ENCODE measurements around the gene ZC3H14. TPM values are rescaled to one million over a fixed set of nuclear protein-coding genes. Genes with fewer than 3 reads are reported as not detected.

Gene ZC3H14
- total and polyA plus RNA-seq, 4 donors, result 16.0 to 55.1 (median 41.3) TPM

- no peaks in the 10 kb centered on the region for H3K27me3 ChIP-seq (ENCODE audit: control insufficient read depth in 1 of 2, insufficient read depth in 2 of 2, low read length in 1 of 2)
- 93 to 95% methylated on average over 3 of the region's 3 CpGs for WGBS, 2 donors
- no peaks in the 10 kb centered on the region for H3K9me3 ChIP-seq (ENCODE audit: control insufficient read depth, low read length)
- H3K27ac ChIP-seq (ENCODE audit: low read depth in 1 of 2, low read length in 2 of 2), result no peak overlapping the region
- DNase-seq, result no peak
- no peaks in the 10 kb centered on the region for H3K36me3 ChIP-seq (ENCODE audit: control insufficient read depth in 1 of 2, insufficient read depth in 2 of 2, low read length in 1 of 2)
- H3K4me1 ChIP-seq (ENCODE audit: control insufficient read depth in 1 of 2, insufficient read depth in 2 of 2, low read length in 2 of 2), result no peaks in the 10 kb centered on the region
- H3K4me3 ChIP-seq (ENCODE audit: low read length in 2 of 2), result no peak overlapping the region
- no peak for ATAC-seq (ENCODE audit: low FRiP score)
- intact Hi-C loops (cut with DNase I), result no loop called here
Measured at GRCh38 chr14:88625671-88626070, 62.8 kb downstream of the ZC3H14 start.

GRCh38 chr14:88628033-88628432 lies 65.2 kb downstream of the ZC3H14 start:
- ATAC-seq (ENCODE audit: low FRiP score), result no peak
- intact Hi-C loops (cut with DNase I), result no loop called here
- H3K27me3 ChIP-seq (ENCODE audit: control insufficient read depth in 1 of 2, insufficient read depth in 2 of 2, low read length in 1 of 2), result no peaks in the 10 kb centered on the region

GRCh38 chr14:88628462-88628861 lies 65.6 kb downstream of the ZC3H14 start:
- H3K9me3 ChIP-seq (ENCODE audit: control insufficient read depth, low read length), result no peaks in the 10 kb centered on the region
- H3K36me3 ChIP-seq (ENCODE audit: control insufficient read depth in 1 of 2, insufficient read depth in 2 of 2, low read length in 1 of 2), result no peaks in the 10 kb centered on the region
- H3K27ac ChIP-seq (ENCODE audit: low read depth in 1 of 2, low read length in 2 of 2), result no peak overlapping the region
- no peak for ATAC-seq (ENCODE audit: low FRiP score)
- DNase-seq, result no peak
- intact Hi-C loops (cut with DNase I), result no loop called here
- no peak overlapping the region for H3K4me3 ChIP-seq (ENCODE audit: low read length in 2 of 2)
- no peaks in the 10 kb centered on the region for H3K27me3 ChIP-seq (ENCODE audit: control insufficient read depth in 1 of 2, insufficient read depth in 2 of 2, low read length in 1 of 2)
- H3K4me1 ChIP-seq (ENCODE audit: control insufficient read depth in 1 of 2, insufficient read depth in 2 of 2, low read length in 2 of 2), result no peaks in the 10 kb centered on the region

More at GRCh38 chr14:88628033-88628432, 65.2 kb downstream of the ZC3H14 start:
- DNase-seq, result no peak
- Histone ChIP-seq H3K27ac (ENCODE audit: low read depth in 1 of 2, low read length in 2 of 2) (no peak overlapping the region), H3K36me3 (ENCODE audit: control insufficient read depth in 1 of 2, insufficient read depth in 2 of 2, low read length in 1 of 2) (no peaks in the 10 kb centered on the region), H3K9me3 (ENCODE audit: control insufficient read depth, low read length) (no peaks in the 10 kb centered on the region), H3K4me3 (ENCODE audit: low read length in 2 of 2) (no peak overlapping the region), H3K4me1 (ENCODE audit: control insufficient read depth in 1 of 2, insufficient read depth in 2 of 2, low read length in 2 of 2) (no peaks in the 10 kb centered on the region)

- H3K27me3 ChIP-seq (ENCODE audit: control insufficient read depth in 1 of 2, insufficient read depth in 2 of 2, low read length in 1 of 2), result no peaks in the 10 kb centered on the region
- ATAC-seq (ENCODE audit: low FRiP score), result no peak
- DNase-seq, result no peak
- intact Hi-C loops (cut with DNase I), result no loop called here
- WGBS, 2 donors, result 47 to 56% methylated on average over 6 of the region's 6 CpGs
- H3K9me3 ChIP-seq (ENCODE audit: control insufficient read depth, low read length), result no peaks in the 10 kb centered on the region
- no peaks in the 10 kb centered on the region for H3K4me1 ChIP-seq (ENCODE audit: control insufficient read depth in 1 of 2, insufficient read depth in 2 of 2, low read length in 2 of 2)
- no peaks in the 10 kb centered on the region for H3K36me3 ChIP-seq (ENCODE audit: control insufficient read depth in 1 of 2, insufficient read depth in 2 of 2, low read length in 1 of 2)
- H3K4me3 ChIP-seq (ENCODE audit: low read length in 2 of 2), result no peak overlapping the region
- H3K27ac ChIP-seq (ENCODE audit: low read depth in 1 of 2, low read length in 2 of 2), result no peak overlapping the region
Measured at GRCh38 chr14:88630565-88630964, 67.7 kb downstream of the ZC3H14 start.

GRCh38 chr14:88631091-88631490 lies 68.3 kb downstream of the ZC3H14 start:
- DNase-seq (no peak), ATAC-seq (ENCODE audit: low FRiP score) (no peak)
- Histone ChIP-seq H3K4me1 (ENCODE audit: control insufficient read depth in 1 of 2, insufficient read depth in 2 of 2, low read length in 2 of 2) (no peaks in the 10 kb centered on the region), H3K36me3 (ENCODE audit: control insufficient read depth in 1 of 2, insufficient read depth in 2 of 2, low read length in 1 of 2) (no peaks in the 10 kb centered on the region), H3K27me3 (ENCODE audit: control insufficient read depth in 1 of 2, insufficient read depth in 2 of 2, low read length in 1 of 2) (no peaks in the 10 kb centered on the region), H3K27ac (ENCODE audit: low read depth in 1 of 2, low read length in 2 of 2) (no peak overlapping the region), H3K9me3 (ENCODE audit: control insufficient read depth, low read length) (no peaks in the 10 kb centered on the region), H3K4me3 (ENCODE audit: low read length in 2 of 2) (no peak overlapping the region)
- 74 to 77% methylated on average over 3 of the region's 3 CpGs for WGBS, 2 donors
- intact Hi-C loops (cut with DNase I), result no loop called here

GRCh38 chr14:88632512-88632911 lies 69.7 kb downstream of the ZC3H14 start:
- Histone ChIP-seq H3K27me3 (ENCODE audit: control insufficient read depth in 1 of 2, insufficient read depth in 2 of 2, low read length in 1 of 2) (no peaks in the 10 kb centered on the region), H3K4me3 (ENCODE audit: low read length in 2 of 2) (no peak overlapping the region), H3K36me3 (ENCODE audit: control insufficient read depth in 1 of 2, insufficient read depth in 2 of 2, low read length in 1 of 2) (no peaks in the 10 kb centered on the region), H3K27ac (ENCODE audit: low read depth in 1 of 2, low read length in 2 of 2) (no peak overlapping the region), H3K4me1 (ENCODE audit: control insufficient read depth in 1 of 2, insufficient read depth in 2 of 2, low read length in 2 of 2) (no peaks in the 10 kb centered on the region), H3K9me3 (ENCODE audit: control insufficient read depth, low read length) (no peaks in the 10 kb centered on the region)
- ATAC-seq (ENCODE audit: low FRiP score) (no peak), DNase-seq (no peak)
- 67 to 73% methylated on average over 2 of the region's 2 CpGs for WGBS, 2 donors
- intact Hi-C loops (cut with DNase I), result no loop called here

- intact Hi-C loops (cut with DNase I), result no loop called here
- no peaks in the 10 kb centered on the region for H3K27me3 ChIP-seq (ENCODE audit: control insufficient read depth in 1 of 2, insufficient read depth in 2 of 2, low read length in 1 of 2)
- 66 to 70% methylated on average over 1 of the region's 1 CpG for whole genome bisulfite sequencing, 2 donors
- DNase-seq (no peak), ATAC-seq (ENCODE audit: low FRiP score) (no peak)
- H3K36me3 ChIP-seq (ENCODE audit: control insufficient read depth in 1 of 2, insufficient read depth in 2 of 2, low read length in 1 of 2), result peaks cover 0 to 1% of the 10 kb centered on the region in 2 donors
- H3K4me3 ChIP-seq (ENCODE audit: low read length in 2 of 2), result no peak overlapping the region
- no peaks in the 10 kb centered on the region for H3K9me3 ChIP-seq (ENCODE audit: control insufficient read depth, low read length)
- no peak overlapping the region for H3K27ac ChIP-seq (ENCODE audit: low read depth in 1 of 2, low read length in 2 of 2)
- no peaks in the 10 kb centered on the region for H3K4me1 ChIP-seq (ENCODE audit: control insufficient read depth in 1 of 2, insufficient read depth in 2 of 2, low read length in 2 of 2)
Measured at GRCh38 chr14:88639221-88639620, 76.4 kb downstream of the ZC3H14 start.

- Histone ChIP-seq H3K27ac (ENCODE audit: low read depth in 1 of 2, low read length in 2 of 2) (no peak overlapping the region), H3K9me3 (ENCODE audit: control insufficient read depth, low read length) (no peaks in the 10 kb centered on the region), H3K36me3 (ENCODE audit: control insufficient read depth in 1 of 2, insufficient read depth in 2 of 2, low read length in 1 of 2) (no peaks in the 10 kb centered on the region), H3K4me3 (ENCODE audit: low read length in 2 of 2) (no peak overlapping the region), H3K27me3 (ENCODE audit: control insufficient read depth in 1 of 2, insufficient read depth in 2 of 2, low read length in 1 of 2) (no peaks in the 10 kb centered on the region), H3K4me1 (ENCODE audit: control insufficient read depth in 1 of 2, insufficient read depth in 2 of 2, low read length in 2 of 2) (no peaks in the 10 kb centered on the region)
- ATAC-seq (ENCODE audit: low FRiP score) (no peak), DNase-seq (no peak)
- intact Hi-C loops (cut with DNase I), result no loop called here
- WGBS, 2 donors, result 82 to 85% methylated on average over 5 of the region's 5 CpGs
Measured at GRCh38 chr14:88660056-88660455, 97.2 kb downstream of the ZC3H14 start.

GRCh38 chr14:88667555-88668273 lies 104.9 kb downstream of the ZC3H14 start:
- Histone ChIP-seq H3K27ac (ENCODE audit: low read depth in 1 of 2, low read length in 2 of 2) (no peak overlapping the region), H3K9me3 (ENCODE audit: control insufficient read depth, low read length) (no peaks in the 10 kb centered on the region), H3K4me1 (ENCODE audit: control insufficient read depth in 1 of 2, insufficient read depth in 2 of 2, low read length in 2 of 2) (no peaks in the 10 kb centered on the region), H3K27me3 (ENCODE audit: control insufficient read depth in 1 of 2, insufficient read depth in 2 of 2, low read length in 1 of 2) (no peaks in the 10 kb centered on the region), H3K36me3 (ENCODE audit: control insufficient read depth in 1 of 2, insufficient read depth in 2 of 2, low read length in 1 of 2) (no peaks in the 10 kb centered on the region), H3K4me3 (ENCODE audit: low read length in 2 of 2) (no peak overlapping the region)
- WGBS, 2 donors, result 32 to 33% methylated on average over 4 of the region's 4 CpGs
- ATAC-seq (ENCODE audit: low FRiP score), result peak; percentile 87
- intact Hi-C loops (cut with DNase I), result loop anchor here (5.0 kb wide), 2 partner anchors 200 to 205 kb away; no protein-coding TSS in a partner anchor
- DNase-seq, result peak in 1 of 2 donors; percentile 50

Data from aorta (tissue), 5 donors.